Stimulated activated memory B cell treated with anti-CD40 and anti-IgM and Interleukin-4, amounts not matched to agents 10 μg/mL and 1 μg/mL and 100 μg/mL, for 72 hours (primary cell): ENCODE data around the gene ATP6AP1.
"Not testable (repeated sequence)": the region's sequence is repeated elsewhere in the genome, so short reads cannot be mapped to it uniquely, and the experiment has no call there.

ENCODE experiments used
- ATAC-seq: fragments of 150-1000 bp; cut with Tn5 transposase; 2 replicates; pipeline ENCODE4 v1.10.0; 2021
- H3K27ac Mint-ChIP-seq: one replicate; pipeline ENCODE4 v1.8.0; 2022; ENCODE audit warnings: mild to moderate bottlenecking, mixed read lengths
- H3K27me3 Mint-ChIP-seq: one replicate; pipeline ENCODE4 v1.8.0; 2022; ENCODE audit warnings: mixed read lengths
- H3K36me3 Mint-ChIP-seq: one replicate; pipeline ENCODE4 v1.8.0; 2022; ENCODE audit warnings: mixed read lengths
- H3K4me1 Mint-ChIP-seq: one replicate; pipeline ENCODE4 v1.8.0; 2022; ENCODE audit warnings: mixed read lengths
- H3K4me3 Mint-ChIP-seq: one replicate; pipeline ENCODE4 v1.8.0; 2022; ENCODE audit warnings: mild to moderate bottlenecking, moderate library complexity, mixed read lengths
- H3K9me3 Mint-ChIP-seq: one replicate; pipeline ENCODE4 v1.8.0; 2022; ENCODE audit warnings: mixed read lengths

Gene ATP6AP1

DNA sequence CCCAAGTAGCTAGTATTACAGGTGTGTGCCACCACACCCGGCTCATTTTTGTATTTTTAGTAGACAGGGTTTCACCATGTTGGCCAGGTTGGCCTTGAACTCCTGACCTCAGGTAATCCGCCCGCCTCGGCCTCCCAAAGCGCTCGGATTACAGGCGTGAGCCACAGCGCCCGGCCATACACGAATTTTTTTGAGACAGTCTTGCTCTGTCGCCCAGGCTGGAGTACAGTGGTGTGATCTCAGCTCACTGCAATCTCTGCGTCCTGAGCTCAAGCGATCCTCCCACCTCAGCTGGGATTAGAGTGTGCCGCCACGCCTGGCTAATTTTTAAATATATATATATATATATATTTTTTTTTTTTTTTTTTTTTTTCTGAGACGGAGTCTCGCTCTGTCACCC lies 32.1 kb upstream of the ATP6AP1 start:
- peak overlapping the region; percentile 100 for H3K27ac Mint-ChIP-seq
- peaks cover 12% of the 10 kb centered on the region for H3K4me1 Mint-ChIP-seq
- not testable (repeated sequence) for ATAC-seq, H3K27me3 Mint-ChIP-seq, H3K9me3 Mint-ChIP-seq, H3K4me3 Mint-ChIP-seq
- peaks cover 19% of the 10 kb centered on the region for H3K36me3 Mint-ChIP-seq

GRCh38 chrX:154396973-154397887 lies 31.2 kb upstream of the ATP6AP1 start:
- H3K4me3 Mint-ChIP-seq = peak overlapping the region; percentile 99
- H3K4me1 Mint-ChIP-seq = peaks cover 14% of the 10 kb centered on the region
- H3K9me3 Mint-ChIP-seq = no peaks in the 10 kb centered on the region
- ATAC-seq = peak; percentile 84
- H3K27me3 Mint-ChIP-seq = no peaks in the 10 kb centered on the region
- peaks cover 19% of the 10 kb centered on the region for H3K36me3 Mint-ChIP-seq
- H3K27ac Mint-ChIP-seq = peak overlapping the region; percentile 100

DNA sequence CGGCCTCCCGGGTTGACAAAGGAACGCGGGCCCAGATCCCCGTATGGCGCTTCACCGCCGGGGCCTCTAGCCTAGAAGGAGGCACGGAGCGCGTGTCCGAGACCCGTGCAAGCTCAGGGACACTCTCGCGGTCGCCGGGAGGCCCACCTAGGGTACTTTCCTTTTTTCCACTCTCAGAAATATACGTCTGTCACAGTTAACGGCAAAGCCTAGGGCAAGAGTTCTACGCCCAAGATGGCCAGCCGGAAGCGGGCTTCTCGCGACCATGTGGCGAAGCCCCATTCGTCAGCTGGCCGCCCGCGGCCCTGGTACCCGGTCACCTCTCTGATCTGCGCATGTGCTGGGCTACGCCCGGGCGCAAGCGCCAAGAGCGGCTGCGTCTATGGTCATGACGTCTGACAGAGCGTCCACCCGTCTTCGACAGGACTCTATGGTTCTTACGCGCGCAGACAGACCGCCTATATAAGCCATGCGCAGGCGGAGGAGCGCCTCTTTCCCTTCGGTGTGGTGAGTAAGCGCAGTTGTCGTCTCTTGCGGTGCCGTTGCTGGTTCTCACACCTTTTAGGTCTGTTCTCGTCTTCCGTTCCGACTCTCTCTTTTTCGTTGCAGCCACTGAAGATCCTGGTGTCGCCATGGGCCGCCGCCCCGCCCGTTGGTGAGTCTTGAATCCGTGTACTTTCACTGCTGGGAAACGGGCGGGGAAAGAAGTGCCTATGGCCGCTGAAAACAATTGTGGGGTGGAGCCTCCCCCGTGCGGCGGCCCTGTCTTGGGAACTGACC lies 30.4 kb upstream of the ATP6AP1 start, which contains the start of gene RPL10:
Gene RPL10 (plus strand): TSS at position 490 of the 780 bp plus-strand sequence. CDS start 143 bp downstream, at position 633.
- ATAC-seq = peak; percentile 92
- H3K27me3 Mint-ChIP-seq = no peaks in the 10 kb centered on the region
- no peaks in the 10 kb centered on the region for H3K9me3 Mint-ChIP-seq
- peak within 1 kb of the TSS; percentile 99 for H3K4me3 Mint-ChIP-seq
- peaks cover 14% of the 10 kb centered on the region for H3K4me1 Mint-ChIP-seq
- peak within 1 kb of the TSS; percentile 100 for H3K27ac Mint-ChIP-seq
- peaks cover 21% of the 10 kb centered on the region for H3K36me3 Mint-ChIP-seq

GRCh38 chrX:154398668-154399526 lies 29.6 kb upstream of the ATP6AP1 start:
- peak overlapping the region; percentile 99 for H3K4me3 Mint-ChIP-seq
- ATAC-seq = peak; percentile 67
- peaks cover 14% of the 10 kb centered on the region for H3K4me1 Mint-ChIP-seq
- no peaks in the 10 kb centered on the region for H3K27me3 Mint-ChIP-seq
- H3K27ac Mint-ChIP-seq = peak overlapping the region; percentile 100
- no peaks in the 10 kb centered on the region for H3K9me3 Mint-ChIP-seq
- peaks cover 27% of the 10 kb centered on the region for H3K36me3 Mint-ChIP-seq

GRCh38 chrX:154399527-154400368 lies 28.7 kb upstream of the ATP6AP1 start:
- Mint-ChIP-seq H3K4me1 (peaks cover 14% of the 10 kb centered on the region), H3K27ac (peak overlapping the region; percentile 100), H3K9me3 (no peaks in the 10 kb centered on the region), H3K36me3 (peaks cover 27% of the 10 kb centered on the region), H3K27me3 (no peaks in the 10 kb centered on the region), H3K4me3 (peak overlapping the region; percentile 99)
- no peak for ATAC-seq

- not testable (repeated sequence) for ATAC-seq, H3K27ac Mint-ChIP-seq, H3K27me3 Mint-ChIP-seq, H3K9me3 Mint-ChIP-seq
- H3K4me3 Mint-ChIP-seq = peak overlapping the region; percentile 99
- peaks cover 14% of the 10 kb centered on the region for H3K4me1 Mint-ChIP-seq
- peaks cover 27% of the 10 kb centered on the region for H3K36me3 Mint-ChIP-seq
Measured at GRCh38 chrX:154400369-154400817, 28.1 kb upstream of the ATP6AP1 start.

DNA sequence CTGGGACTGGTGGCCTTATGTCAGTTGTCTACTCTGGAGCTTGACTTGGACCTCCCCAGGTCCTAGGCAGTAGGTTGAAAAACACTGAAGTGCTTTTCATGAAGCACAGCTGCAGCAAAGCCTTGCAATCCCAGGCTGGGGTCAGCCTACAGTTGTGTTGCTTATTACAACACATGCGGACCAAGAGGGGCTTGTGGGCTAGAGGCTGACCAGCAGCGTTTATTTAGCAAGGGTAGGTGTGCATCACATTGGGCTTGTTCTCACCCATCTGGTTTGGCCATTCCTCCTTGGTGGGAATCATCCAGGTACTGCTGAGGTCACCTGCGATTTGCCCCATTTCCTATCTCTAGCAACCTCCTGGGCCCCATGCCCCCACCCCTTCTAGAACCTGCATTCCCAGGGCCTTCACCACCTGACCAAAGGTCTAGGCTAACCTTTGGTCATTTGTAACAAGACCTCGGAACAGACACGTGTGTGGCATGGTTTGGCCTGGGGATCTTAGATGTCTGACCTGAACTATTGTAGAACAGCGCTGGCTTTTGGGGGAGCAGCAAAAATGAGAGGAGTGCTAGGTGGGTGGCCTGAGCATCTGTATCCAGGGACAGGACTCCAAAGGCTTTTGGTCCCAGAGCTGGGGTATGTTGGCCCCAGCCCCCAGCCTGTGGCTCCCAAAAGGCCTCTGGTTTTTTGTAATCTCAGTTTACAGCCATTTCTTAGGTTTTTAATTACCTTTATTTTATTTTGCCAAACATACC lies 27.3 kb upstream of the ATP6AP1 start:
- H3K36me3 Mint-ChIP-seq = peaks cover 27% of the 10 kb centered on the region
- no peak for ATAC-seq
- H3K4me1 Mint-ChIP-seq = peaks cover 14% of the 10 kb centered on the region
- H3K27ac Mint-ChIP-seq = peak overlapping the region; percentile 30
- H3K27me3 Mint-ChIP-seq = no peaks in the 10 kb centered on the region
- H3K4me3 Mint-ChIP-seq = peak overlapping the region; percentile 26
- no peaks in the 10 kb centered on the region for H3K9me3 Mint-ChIP-seq

DNA sequence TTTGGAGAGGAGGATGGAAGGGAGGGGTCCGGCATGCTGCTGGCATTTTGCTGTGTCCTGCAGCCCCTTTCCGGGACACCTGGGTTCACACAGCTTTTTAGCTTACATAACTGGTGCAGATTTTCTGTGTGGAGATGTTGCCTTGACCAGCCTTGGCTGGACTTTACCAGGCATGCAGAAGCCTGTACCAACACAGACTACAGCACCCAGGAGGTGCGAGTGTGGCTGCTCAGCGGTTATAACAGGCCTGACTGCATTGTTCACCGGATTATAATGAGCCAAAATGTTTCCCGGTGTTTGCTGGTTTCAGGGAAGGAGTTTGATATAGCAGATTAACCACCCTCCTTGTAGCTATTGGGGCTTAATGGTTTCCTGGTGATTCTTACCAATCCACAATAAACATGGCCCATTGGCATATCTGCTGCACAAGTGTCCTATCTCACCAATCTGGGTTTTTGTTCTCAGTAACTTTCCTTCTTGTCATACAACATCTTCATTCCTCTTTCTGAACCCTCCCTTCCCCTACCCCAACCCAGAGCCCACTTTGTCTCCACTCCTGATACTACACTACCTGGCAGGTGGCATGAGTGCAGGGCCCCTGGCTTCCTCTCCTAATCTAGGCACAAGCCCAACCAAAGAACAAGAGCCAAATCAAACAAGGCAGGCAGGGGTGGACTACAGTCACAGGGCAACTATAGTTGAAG lies 26.4 kb upstream of the ATP6AP1 start:
- no peak for ATAC-seq
- Mint-ChIP-seq H3K9me3 (no peaks in the 10 kb centered on the region), H3K36me3 (peaks cover 27% of the 10 kb centered on the region), H3K27ac (peak overlapping the region; percentile 35), H3K4me3 (no peak overlapping the region), H3K4me1 (peaks cover 14% of the 10 kb centered on the region), H3K27me3 (no peaks in the 10 kb centered on the region)

DNA sequence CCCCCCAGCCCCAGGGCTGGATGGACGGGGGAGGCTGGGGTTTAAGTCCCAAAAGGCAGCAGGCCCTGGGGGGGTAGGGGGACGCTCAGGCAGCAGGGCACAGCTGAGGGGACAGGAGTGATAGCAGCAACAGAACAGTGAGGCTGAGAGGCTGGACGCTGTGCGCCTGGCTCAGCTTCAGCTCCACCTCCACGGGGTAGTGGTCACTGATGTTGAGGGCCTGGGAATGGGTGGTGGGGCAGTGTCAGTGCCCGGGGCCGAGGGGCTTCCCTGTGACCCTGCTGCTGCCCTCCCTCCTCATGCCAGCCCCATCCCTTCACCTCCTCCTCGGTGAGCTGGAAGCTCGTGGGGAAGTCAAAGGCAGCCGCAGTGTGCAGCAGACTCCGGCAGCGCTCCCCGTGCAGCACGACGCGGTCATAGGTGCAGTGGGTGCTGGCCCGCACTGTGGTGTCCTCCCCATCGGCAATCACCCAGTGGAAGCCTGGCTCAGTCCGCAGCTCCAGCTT lies 25.8 kb upstream of the ATP6AP1 start:
- H3K36me3 Mint-ChIP-seq = peaks cover 27% of the 10 kb centered on the region
- peaks cover 14% of the 10 kb centered on the region for H3K4me1 Mint-ChIP-seq
- no peaks in the 10 kb centered on the region for H3K27me3 Mint-ChIP-seq
- no peaks in the 10 kb centered on the region for H3K9me3 Mint-ChIP-seq
- H3K27ac Mint-ChIP-seq = peak overlapping the region; percentile 35
- H3K4me3 Mint-ChIP-seq = no peak overlapping the region
- no peak for ATAC-seq

- H3K27me3 Mint-ChIP-seq = no peaks in the 10 kb centered on the region
- no peaks in the 10 kb centered on the region for H3K9me3 Mint-ChIP-seq
- H3K4me1 Mint-ChIP-seq = peaks cover 15% of the 10 kb centered on the region
- ATAC-seq = no peak
- peaks cover 25% of the 10 kb centered on the region for H3K36me3 Mint-ChIP-seq
- H3K27ac Mint-ChIP-seq = no peak overlapping the region
- no peak overlapping the region for H3K4me3 Mint-ChIP-seq
Measured at GRCh38 chrX:154403192-154403591, 25.3 kb upstream of the ATP6AP1 start.

DNA sequence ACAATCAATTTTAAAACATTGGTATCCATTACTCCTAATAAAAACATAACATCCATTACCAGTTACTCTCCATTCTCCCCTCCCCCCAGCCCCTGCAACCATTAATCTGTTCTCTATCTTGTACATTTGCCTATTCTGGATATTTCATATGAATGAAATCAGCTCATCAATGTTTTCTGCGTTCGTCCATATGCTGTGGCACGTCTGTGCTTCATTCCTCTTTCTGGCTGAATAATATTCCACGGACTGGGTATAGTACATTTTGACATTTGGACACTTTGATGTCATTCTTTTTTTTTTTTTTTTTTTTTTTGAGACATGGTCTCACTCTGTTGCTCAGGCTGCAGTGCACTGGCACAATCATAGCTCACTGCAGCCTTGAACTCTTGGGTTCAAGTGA lies 24.6 kb upstream of the ATP6AP1 start:
- Mint-ChIP-seq H3K27me3 (no peaks in the 10 kb centered on the region), H3K36me3 (peaks cover 19% of the 10 kb centered on the region), H3K9me3 (no peaks in the 10 kb centered on the region), H3K4me3 (no peak overlapping the region), H3K4me1 (peaks cover 22% of the 10 kb centered on the region), H3K27ac (no peak overlapping the region)
- ATAC-seq = no peak

- Mint-ChIP-seq H3K27me3 (no peaks in the 10 kb centered on the region), H3K4me1 (peaks cover 26% of the 10 kb centered on the region), H3K9me3 (no peaks in the 10 kb centered on the region), H3K27ac (peak overlapping the region; percentile 49), H3K36me3 (peaks cover 10% of the 10 kb centered on the region), H3K4me3 (no peak overlapping the region)
- ATAC-seq = no peak
Measured at GRCh38 chrX:154404625-154405192, 23.8 kb upstream of the ATP6AP1 start.
